Amniotic stem cell (primary cell): Measurements from ENCODE around the gene WDR88.
"Not testable (repeated sequence)": the region's sequence is repeated elsewhere in the genome, so short reads cannot be mapped to it uniquely, and the experiment has no call there.

Experiments
- DNase-seq: peaks from one replicate; lab custom pipeline; 2025; lab: John Stamatoyannopoulos, UW

Gene WDR88

GRCh38 chr19:33129901-33130300 is 2.0 kb upstream of the WDR88 start:
- DNase-seq = no peak

DNA sequence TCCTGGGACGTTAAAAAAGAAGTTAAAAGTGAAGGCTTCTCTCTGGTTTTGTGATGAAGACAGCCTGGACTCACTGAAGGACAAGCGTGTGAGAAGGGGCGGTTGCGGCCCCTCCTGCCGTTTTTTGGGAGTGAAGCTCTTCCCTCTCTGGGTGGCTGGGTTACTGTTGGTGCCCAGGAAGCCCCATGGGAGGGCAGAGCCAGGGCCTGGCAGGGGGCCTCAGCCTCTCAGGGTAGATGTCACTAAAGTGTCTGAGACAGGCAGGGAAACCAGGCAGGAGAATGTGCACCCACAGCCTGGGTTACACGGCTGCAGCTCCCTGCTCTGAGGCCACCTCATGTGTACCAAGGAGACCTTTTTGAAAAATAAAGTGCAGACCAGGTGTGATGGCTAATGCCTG is 1.5 kb upstream of the WDR88 start:
- no peak for DNase-seq

GRCh38 chr19:33132425-33132824 is 511 bp downstream of the WDR88 start:
- no peak for DNase-seq

DNA sequence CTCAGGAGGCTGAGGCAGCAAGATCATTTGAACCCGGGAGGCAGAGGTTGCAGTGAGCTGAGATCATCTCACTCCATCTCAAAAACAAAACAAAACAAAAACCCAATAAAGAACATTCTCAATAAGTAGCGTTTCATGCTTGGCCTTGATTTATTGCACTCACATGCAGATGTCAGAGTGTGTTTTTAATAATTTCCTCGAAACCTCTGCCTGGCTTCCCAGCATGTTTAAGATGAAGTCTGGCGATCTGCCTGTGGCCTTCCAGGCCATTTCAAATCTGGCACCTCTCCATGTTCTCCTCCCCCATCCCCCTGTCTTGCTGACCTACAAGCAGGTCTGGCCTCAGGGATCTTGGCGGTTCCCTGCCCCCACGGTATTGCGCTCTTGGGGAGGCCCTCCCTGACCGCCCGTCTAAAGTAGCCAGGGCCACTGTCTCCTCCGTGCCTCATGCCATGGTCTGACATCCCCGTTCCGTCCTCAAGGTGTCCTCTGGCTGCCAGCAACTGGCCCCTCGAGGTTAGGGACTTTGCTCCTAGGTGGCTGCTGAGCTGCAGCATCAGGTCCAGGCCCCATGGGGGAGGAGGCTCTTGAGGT is 1.6 kb downstream of the WDR88 start:
- no peak for DNase-seq

DNA sequence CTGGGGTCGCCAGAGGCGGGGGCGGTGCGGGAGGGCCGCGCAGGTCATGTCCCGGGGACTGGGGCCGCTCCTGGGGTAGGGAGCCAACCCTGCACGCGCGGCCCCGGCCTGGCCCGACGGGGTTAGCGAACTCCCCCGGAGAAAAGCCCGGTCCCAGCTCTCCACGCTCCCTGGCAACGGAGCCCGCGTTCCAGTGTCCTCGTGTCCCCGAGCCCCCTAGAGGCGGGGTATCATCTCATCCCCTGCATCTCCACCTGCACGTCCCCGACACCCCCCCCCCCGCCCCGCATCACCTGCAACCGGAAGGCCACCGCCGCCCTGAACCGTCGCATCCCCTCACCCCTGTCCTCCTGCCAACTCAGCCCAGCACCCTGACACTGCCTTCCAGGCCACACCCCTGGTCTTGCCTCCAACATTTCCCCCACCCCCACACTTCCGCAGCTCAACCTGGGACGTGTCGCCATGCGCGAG is 2.7 kb downstream of the WDR88 start:
- DNase-seq = no peak

- no peak for DNase-seq
Observed at GRCh38 chr19:33139165-33139564, 7.3 kb downstream of the WDR88 start.

DNA sequence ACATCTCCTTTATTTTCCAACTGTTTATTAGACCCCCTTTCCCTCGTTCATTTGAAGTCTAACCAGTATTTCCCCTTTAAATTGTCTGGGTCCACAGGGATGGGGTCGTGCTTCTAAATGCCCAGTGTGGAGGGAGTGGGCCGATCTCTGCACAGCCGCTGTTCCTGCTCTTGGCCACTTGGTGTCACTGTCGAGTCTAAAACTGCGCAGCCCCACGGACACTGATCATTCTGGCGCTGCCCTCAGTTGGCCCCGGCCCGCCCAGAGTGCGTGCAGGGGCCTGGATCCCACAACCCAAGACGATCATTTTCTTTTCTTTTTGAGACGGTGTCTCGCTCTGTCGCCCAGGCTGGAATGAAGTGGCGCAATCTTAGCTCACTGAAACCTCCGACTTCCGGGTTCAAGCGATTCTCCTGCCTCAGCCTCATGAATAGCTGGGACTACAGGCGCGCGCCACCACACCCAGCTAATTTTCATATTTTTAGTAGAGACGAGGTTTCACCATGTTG is 12.0 kb downstream of the WDR88 start:
- DNase-seq = no peak

- no peak for DNase-seq
Observed at GRCh38 chr19:33146209-33146608, 14.3 kb downstream of the WDR88 start.

DNA sequence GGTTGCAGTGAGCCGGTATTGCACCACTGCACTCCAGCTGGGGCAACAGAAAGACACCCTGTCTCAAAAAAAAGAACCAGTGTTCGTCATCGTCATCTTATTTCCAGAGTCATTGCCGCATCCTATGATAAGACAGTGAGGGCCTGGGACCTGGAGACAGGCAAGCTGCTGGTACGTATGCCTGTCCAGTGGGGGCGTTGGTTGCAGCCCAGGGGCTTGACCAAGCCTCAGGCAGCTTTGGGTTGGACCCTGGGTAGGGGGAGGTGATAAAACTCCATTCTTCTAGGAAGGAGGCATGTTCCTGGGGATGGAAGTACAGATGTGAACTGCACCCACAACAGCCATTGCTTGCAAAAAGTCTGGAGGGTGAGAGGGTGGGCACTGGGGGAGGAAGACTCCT is 15.6 kb downstream of the WDR88 start:
- DNase-seq = no peak

GRCh38 chr19:33150852-33151518 is 19.1 kb downstream of the WDR88 start:
- DNase-seq = no peak

DNA sequence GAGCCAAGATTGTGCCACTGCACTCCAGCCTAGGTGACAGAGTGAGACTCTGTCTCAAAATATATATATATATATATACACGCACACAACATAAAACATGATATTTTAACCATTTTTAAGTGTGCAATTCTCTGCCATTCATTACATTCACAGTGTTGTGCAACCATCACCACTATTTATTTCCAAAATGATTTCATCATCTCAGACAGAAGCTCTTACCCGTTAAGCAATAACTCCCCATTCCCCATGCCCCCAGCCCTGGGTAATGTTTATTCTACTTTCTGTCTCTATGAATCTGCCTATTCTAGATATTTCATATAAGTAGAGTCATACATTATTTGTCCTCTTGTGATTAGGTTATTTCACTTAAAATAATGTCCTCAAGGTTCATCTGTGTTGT is 20.3 kb downstream of the WDR88 start:
- no peak for DNase-seq

GRCh38 chr19:33152625-33153024 is 20.7 kb downstream of the WDR88 start:
- DNase-seq = not testable (repeated sequence)

DNA sequence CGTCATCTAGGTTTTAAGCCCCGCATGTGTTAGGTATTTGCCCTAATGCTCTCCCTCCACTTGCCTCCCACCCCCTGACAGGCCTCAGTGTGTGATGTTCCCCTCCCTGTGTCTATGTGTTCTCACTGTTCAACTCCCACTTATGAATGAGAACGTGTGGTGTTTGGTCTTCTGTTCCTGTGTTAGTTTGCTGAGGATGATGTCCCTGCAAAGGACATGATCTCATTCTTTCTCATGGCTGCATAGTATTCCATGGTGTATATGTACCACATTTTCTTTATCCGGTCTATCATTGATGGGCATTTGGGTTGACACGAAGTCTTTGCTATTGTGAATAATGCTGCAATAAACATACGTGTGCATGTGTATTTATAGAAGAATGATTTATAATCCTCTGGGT is 22.4 kb downstream of the WDR88 start:
- DNase-seq = not testable (repeated sequence)

DNA sequence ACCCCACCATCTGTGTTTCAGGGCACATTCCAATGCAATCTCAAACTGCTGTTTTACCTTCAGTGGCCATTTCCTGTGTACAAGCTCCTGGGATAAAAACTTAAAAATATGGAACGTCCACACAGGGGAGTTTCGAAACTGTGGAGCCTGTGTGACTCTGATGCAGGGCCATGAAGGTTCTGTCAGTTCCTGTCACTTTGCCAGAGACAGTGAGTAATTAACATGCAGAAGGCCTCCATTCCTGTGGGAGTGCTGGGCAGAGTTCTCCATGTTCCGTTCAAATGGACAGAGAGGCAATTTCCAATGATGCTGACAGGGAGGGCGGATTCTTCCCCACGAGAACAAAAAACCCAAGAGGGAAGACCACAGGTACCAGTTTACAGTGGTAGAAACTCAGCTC is 24.4 kb downstream of the WDR88 start:
- no peak for DNase-seq

- DNase-seq = no peak
Observed at GRCh38 chr19:33157906-33158305, 26.0 kb downstream of the WDR88 start.

GRCh38 chr19:33158365-33158764 is 26.5 kb downstream of the WDR88 start:
- DNase-seq = no peak

GRCh38 chr19:33159149-33159548 is 27.2 kb downstream of the WDR88 start:
- no peak for DNase-seq

DNA sequence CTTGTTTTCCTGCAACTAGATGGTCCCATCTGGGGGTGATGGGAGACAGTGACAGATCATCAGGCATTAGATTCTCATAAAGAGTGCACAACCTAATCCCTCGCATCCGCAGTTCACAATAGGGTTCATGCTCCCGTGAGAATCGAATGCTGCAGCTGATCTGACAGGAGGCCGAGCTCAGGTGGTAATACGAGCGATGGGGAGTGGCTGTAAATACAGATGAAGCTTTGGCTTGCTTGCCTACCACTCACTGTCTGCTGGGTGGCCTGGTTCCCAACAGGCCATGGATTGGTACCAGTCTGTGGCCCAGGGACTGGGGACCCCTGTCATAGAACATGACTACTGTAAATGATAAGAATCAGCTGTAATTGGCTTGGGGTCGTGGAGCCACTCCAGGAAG is 28.0 kb downstream of the WDR88 start:
- no peak for DNase-seq

DNA sequence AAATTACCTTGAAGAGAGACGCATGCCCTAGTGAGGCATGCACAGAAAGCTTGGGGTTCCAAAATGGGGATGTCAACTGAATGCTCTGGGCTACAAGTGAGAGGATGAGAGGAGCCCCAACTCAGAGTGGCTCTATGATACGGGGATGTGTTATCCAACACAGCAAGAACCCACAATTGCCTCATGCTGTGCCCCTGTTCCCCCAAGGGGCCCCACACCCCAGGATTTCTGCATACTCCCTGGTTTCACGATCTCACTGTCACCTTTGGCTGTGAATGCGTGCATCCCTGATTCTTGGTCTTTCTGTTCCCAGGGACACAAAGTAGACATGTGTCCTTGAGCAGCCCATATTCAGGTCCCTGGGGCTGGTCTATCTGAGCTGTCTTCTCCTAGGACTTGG is 29.3 kb downstream of the WDR88 start:
- no peak for DNase-seq

DNA sequence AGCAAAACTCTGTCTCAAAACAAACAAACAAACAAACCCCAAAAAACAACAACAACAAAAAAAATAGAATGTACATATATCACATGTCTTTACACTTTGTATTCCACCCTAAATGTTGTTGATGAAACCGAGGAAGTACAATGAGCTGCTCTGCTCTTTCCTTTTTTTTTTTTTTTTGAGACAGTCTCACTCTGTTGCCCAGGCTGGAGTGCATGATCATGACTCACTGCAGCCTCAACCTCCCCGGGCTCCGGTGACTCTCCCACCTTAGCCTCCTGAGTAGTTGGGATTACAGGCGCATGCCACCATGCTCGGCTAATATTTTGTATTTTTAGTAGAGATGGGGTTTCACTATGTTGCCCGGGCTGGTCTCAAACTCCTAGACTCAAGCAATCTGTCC is 31.6 kb downstream of the WDR88 start:
- no peak for DNase-seq

GRCh38 chr19:33166037-33166436 is 34.1 kb downstream of the WDR88 start:
- not testable (repeated sequence) for DNase-seq

DNA sequence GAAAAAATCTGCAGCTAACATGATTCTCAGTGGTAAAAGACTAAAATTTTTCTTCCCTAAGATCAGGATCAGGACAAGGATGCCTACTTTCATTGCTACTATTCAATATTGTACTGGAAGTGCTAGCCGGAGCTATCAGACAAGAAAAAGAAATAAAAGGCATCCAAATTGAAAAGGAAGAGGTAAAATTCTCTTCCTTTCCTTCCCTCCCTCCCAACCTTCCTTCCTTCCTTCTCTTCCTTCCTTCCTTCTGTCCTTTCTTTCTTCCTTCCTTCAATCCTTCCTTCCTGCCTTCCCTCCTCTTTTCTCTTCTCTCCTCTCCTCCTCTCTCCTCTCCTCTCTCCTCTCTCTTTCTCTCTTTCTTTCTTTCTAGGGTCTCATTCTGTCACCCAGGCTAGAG is 35.5 kb downstream of the WDR88 start:
- DNase-seq = no peak

DNA sequence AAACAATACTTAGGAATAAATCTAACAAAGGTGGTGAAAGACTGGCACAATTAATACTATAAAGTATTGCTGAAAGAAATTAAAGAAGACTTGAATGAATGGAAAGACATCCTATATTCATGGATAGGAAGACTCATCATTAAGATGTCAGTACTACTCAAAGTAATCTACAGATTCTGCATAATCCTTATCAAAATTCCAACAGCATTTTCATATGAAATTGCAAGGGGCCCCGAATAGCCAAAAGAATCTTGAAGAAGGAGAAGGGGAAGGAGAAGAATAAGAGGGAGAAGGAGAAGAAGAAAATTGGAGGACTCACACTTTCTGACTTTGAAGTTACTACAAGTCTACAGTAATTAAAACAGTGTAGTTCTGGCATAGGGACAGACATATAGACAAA is 36.6 kb downstream of the WDR88 start:
- no peak for DNase-seq
